NCI-H1436 (cell line): ENCODE data around the gene L3HYPDH.
"Not testable (repeated sequence)": the region's sequence is repeated elsewhere in the genome, so short reads cannot be mapped to it uniquely, and the experiment has no call there.

Source experiments
- DNase-seq: peaks from one replicate; lab custom pipeline; 2025; lab: John Stamatoyannopoulos, UW

L3HYPDH gene

GRCh38 chr14:59478540-59478939, 5.7 kb downstream of the L3HYPDH start:
- no peak for DNase-seq

- DNase-seq = no peak
These were observed 8.5 kb downstream of the L3HYPDH start for GRCh38 chr14:59475709-59476108.

GRCh38 chr14:59474172-59474571, 10.0 kb downstream of the L3HYPDH start:
- no peak for DNase-seq

GRCh38 chr14:59465316-59466135, 18.7 kb downstream of the L3HYPDH start, which contains the start of gene GPR135:
Gene GPR135 (minus strand): TSS chr14:59465380. CDS start chr14:59465226, 154 bp downstream.
- no peak for DNase-seq

GRCh38 chr14:59464486-59465315, 19.5 kb downstream of the L3HYPDH start:
- DNase-seq = no peak

- no peak for DNase-seq
These were observed 20.3 kb downstream of the L3HYPDH start for GRCh38 chr14:59463787-59464485.

- no peak for DNase-seq
These were observed 22.3 kb downstream of the L3HYPDH start for GRCh38 chr14:59461891-59462290.

- no peak for DNase-seq
These were observed 23.8 kb downstream of the L3HYPDH start for GRCh38 chr14:59460378-59460777.

- DNase-seq = no peak
These were observed 25.7 kb downstream of the L3HYPDH start for GRCh38 chr14:59458486-59458885.

GRCh38 chr14:59455411-59455810, 28.8 kb downstream of the L3HYPDH start:
- no peak for DNase-seq

- no peak for DNase-seq
These were observed 30.1 kb downstream of the L3HYPDH start for GRCh38 chr14:59454139-59454538.

GRCh38 chr14:59451849-59452248, 32.4 kb downstream of the L3HYPDH start:
- no peak for DNase-seq

- no peak for DNase-seq
These were observed 33.5 kb downstream of the L3HYPDH start for GRCh38 chr14:59450716-59451115.

- DNase-seq = not testable (repeated sequence)
These were observed 35.5 kb downstream of the L3HYPDH start for GRCh38 chr14:59448673-59449072.

- DNase-seq = no peak
These were observed 44.8 kb downstream of the L3HYPDH start for GRCh38 chr14:59439256-59439965.

GRCh38 chr14:59438195-59438647, 46.0 kb downstream of the L3HYPDH start:
- DNase-seq = no peak

GRCh38 chr14:59435987-59436386, 48.2 kb downstream of the L3HYPDH start:
- no peak for DNase-seq

GRCh38 chr14:59435101-59435500, 49.1 kb downstream of the L3HYPDH start:
- no peak for DNase-seq

- DNase-seq = no peak
These were observed 54.4 kb downstream of the L3HYPDH start for GRCh38 chr14:59429790-59430189.

- DNase-seq = no peak
These were observed 55.6 kb downstream of the L3HYPDH start for GRCh38 chr14:59428581-59429012.
